HG02588 (cell line): ENCODE measurements around the gene MDH1B.

ENCODE experiments used
- ATAC-seq: cut with Tn5 transposase; IDR thresholded peaks from one replicate; pipeline ENCODE4 v1.9.1; 2021; ENCODE audit warnings: mild to moderate bottlenecking, moderate library complexity; ENCODE audit not compliant: unreplicated experiment

The MDH1B gene

DNA sequence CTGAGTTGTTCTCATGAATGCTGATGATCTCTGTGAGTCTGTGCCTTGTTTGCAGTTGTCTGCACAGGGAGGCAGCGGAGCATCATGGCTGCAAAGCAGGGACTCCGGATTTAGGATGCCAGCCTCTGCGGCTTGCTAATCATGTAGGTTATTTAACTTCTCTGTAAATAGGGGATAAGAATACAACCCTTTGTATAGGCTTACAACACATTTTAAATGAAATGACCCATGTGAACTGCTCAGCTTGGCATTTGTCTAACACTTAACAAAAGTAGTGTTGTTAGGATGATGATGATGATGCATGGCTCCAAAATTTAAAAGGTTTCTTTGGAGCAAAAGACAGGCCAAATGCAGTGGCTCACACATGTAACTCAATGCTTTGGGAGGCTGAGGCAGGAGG is 66.3 kb downstream of the MDH1B start:
- ATAC-seq: no peak

DNA sequence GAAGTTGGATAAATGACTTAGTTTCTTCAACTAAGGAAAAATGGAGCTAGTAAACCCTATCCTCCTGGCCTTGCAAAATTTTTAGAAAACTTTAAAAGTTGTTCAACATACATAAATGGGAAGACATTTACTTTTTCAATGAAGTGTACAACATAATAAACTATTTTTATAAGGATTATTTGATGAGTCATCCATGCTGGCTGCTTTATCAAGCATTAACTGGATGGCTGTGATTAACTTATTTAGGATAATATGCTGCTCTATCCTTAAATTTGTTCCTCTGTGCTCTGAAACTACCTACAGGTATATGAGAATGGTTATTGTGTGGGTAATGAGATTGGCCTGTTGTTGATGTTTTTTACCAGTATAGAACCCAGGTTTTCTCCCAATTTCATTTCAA is 68.2 kb downstream of the MDH1B start:
- ATAC-seq: no peak

DNA sequence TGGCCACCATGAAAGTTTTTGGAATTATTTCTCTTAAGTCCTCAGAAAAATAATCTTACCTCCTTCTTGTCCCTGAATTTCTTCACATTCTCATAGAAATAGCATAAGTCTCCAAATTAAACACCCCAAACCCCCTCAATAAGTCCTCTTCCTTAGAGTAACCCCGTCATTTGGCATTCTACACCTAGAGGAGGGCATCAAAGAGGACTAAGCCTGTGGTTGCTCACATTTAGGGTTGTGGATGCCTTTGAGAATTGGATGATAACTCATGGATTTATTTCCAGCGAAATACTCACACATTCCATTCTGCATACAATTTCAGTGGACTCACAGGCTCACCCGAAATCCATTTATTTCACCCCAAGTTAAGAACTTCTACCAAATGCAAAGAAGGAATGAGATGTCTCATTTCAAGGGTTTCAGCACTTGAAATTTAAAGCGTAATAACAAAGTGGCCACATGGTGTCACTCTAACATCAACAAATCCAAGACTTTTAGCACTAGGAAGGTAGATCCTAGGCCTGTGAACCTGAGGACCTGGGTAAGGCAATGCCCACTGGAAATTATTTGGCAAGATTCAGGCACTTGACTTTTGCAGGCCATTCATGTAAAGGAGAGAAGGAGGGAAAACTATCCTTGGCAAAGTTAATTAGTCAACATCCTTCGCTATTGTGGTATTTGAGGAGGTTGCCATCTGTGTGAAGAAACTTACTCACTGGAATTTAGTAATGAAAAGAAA is 71.6 kb downstream of the MDH1B start:
- no peak for ATAC-seq

DNA sequence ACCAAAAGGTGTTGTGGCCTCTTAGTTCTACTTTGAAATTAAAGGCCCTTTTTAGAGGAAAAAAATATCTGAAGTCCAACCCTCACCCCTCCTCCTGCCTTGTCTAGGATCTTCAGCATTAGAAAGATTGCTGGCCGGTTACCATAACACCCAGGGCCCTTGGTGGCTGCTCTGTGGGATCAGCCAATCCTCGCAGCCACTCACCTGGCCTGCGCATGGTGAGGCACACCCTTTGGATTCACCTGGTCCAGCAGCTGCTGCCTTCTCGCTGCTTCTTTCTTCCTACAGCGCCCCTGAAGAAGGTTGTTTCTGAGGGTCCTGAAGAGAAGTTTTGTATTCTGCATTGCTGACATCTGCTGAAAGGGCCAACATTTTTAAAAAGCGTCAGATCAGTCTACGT is 72.2 kb downstream of the MDH1B start:
- no peak for ATAC-seq

DNA sequence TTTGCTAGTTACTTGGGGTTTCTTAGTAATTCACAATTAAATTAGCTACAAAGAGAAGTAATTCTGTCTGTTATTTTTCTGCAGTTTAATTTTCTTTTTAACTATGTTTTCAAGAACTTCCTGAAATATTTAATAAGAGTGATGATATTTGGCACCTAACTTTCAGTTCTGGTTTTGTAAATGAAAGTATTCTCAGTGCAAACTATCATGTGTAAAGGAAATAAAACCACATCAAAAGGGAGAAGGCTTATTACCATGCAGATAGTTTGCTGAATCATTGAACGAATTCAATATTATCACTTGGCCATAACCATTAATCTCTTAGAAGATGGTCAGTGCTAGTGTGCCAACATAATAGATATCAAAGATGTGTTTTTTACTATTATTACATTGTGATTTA is 76.1 kb downstream of the MDH1B start:
- ATAC-seq: no peak

DNA sequence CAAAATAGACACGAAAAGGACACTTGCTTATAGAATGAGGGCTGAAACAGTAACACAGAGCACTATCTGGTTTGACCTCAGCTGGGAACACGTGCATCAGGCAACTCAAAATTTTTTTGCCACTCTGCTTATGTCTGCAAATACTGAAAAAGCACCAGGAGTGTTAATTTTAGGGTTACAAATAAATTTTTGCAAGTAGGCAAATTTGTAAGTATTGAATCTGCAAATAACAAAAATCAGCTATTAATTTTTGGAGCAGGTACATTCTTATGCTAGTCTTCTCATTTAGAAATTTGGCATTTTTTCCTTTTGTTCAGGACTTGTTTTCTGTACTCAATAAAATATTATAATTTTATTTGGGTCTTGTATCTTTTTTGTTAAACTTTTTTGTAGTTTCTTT is 76.7 kb downstream of the MDH1B start:
- no peak for ATAC-seq
